ENCODE data around the gene COQ4.
A peak's percentile ranks its signal among the peaks of the same experiment; 100 is the strongest.

The COQ4 gene

DNA sequence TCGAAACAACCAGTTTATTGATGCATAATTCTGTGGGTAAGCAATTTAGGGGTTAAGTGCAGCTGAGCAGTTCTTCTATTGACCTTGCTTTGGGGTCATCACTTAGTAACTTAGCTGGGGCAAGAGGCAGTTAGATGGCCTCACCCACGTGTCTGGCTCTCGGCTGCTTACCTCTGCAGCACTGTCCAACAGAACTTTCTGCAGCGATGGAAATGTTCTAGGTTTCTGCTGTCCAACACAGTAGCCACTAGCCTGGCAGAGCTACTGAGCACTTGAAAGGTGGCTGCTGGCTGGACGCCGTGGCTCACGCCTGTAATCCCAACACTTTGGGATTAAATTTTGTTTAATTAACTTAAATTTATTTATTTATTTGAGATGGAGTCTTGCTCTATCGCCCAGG is 35.5 kb downstream of the COQ4 start:
- ATAC-seq, result no peak

DNA sequence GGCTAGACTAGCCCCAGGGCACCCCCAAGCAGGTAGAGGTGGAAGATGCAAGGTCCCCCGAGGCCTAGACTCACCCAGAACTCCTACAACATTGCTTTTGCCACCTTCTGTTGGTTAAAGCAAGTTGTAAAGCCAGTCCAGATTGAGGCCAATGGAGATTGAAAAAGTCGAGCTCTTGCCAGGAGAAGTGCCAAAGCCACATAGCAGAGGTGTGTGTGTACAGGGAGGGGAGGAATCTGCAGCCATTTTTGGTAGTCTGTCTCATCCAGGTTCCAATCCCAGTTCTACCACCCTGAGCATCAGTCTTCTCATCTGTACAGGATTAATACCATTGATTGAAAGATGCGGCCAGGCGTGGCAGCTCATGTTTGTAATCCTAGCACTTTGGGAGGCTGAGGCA is 36.2 kb downstream of the COQ4 start:
- ATAC-seq, result no peak
- TF ChIP-seq TOX (CRISPR knock-in tag; IDR thresholded peaks at IDR 0.05; ENCODE audit: borderline replicate concordance) (no peak), PPARA (CRISPR knock-in tag; IDR thresholded peaks at IDR 0.05; ENCODE audit: borderline replicate concordance) (no peak), ARNTL (CRISPR knock-in tag; IDR thresholded peaks at IDR 0.05; ENCODE audit: borderline replicate concordance, low read depth) (no peak), ISL1 (CRISPR knock-in tag; IDR thresholded peaks at IDR 0.05) (no peak), RARB (CRISPR knock-in tag; IDR thresholded peaks at IDR 0.05) (no peak), CREB5 (CRISPR knock-in tag; IDR thresholded peaks at IDR 0.05; ENCODE audit: low read depth) (no peak), ZNF70 (CRISPR knock-in tag; IDR thresholded peaks at IDR 0.05) (no peak), TSHZ2 (CRISPR knock-in tag; IDR thresholded peaks at IDR 0.05) (no peak), BACH2 (CRISPR knock-in tag; IDR thresholded peaks at IDR 0.05; ENCODE audit: borderline replicate concordance) (no peak), ZC3H10 (CRISPR knock-in tag; IDR thresholded peaks at IDR 0.05) (no peak), OSR1 (CRISPR knock-in tag; IDR thresholded peaks at IDR 0.05) (no peak), GLIS3 (CRISPR knock-in tag; IDR thresholded peaks at IDR 0.05) (no peak), ESRRG (CRISPR knock-in tag; IDR thresholded peaks at IDR 0.05) (no peak), ZFP3 (CRISPR knock-in tag; IDR thresholded peaks at IDR 0.05) (no peak), ZFP30 (CRISPR knock-in tag; IDR thresholded peaks at IDR 0.05) (no peak)
- TF ChIP-seq, protein P1, sequence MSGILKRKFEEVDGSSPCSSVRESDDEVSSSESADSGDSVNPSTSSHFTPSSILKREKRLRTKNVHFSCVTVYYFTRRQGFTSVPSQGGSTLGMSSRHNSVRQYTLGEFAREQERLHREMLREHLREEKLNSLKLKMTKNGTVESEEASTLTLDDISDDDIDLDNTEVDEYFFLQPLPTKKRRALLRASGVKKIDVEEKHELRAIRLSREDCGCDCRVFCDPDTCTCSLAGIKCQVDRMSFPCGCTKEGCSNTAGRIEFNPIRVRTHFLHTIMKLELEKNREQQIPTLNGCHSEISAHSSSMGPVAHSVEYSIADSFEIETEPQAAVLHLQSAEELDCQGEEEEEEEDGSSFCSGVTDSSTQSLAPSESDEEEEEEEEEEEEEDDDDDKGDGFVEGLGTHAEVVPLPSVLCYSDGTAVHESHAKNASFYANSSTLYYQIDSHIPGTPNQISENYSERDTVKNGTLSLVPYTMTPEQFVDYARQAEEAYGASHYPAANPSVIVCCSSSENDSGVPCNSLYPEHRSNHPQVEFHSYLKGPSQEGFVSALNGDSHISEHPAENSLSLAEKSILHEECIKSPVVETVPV (CRISPR knock-in tag; IDR thresholded peaks at IDR 0.05), result no peak

More for the DNA sequence above, 35.5 kb downstream of the COQ4 start:
- TF ChIP-seq ZNF8 (CRISPR knock-in tag; IDR thresholded peaks at IDR 0.05) (no peak), CSDC2 (CRISPR knock-in tag; IDR thresholded peaks at IDR 0.05) (no peak), ARNTL (CRISPR knock-in tag; IDR thresholded peaks at IDR 0.05; ENCODE audit: borderline replicate concordance, low read depth) (no peak)

DNA sequence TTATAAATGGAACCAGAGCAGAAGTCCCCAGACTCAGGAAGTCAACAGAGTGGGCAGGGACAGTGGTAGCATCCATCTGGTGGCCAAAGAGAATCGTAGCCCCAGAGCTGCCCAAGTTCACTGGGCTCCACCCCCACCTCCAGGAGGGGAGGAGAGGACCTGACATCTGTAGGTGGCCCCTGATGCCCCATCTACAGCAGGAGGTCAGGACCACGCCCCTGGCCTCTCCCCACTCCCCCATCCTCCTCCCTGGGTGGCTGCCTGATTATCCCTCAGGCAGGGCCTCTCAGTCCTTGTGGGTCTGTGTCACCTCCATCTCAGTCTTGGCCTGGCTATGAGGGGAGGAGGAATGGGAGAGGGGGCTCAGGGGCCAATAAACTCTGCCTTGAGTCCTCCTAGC is 38.2 kb downstream of the COQ4 start:
- ATAC-seq, result no peak
- no peak for TF ChIP-seq ZNF8 (CRISPR knock-in tag; IDR thresholded peaks at IDR 0.05)
- no peak for TF ChIP-seq ZNF565 (CRISPR knock-in tag; conservative IDR thresholded peaks at IDR 0.05; ENCODE audit: low read depth)
- no peak for TF ChIP-seq CSDC2 (CRISPR knock-in tag; IDR thresholded peaks at IDR 0.05)
- no peak for TF ChIP-seq TCF4 (CRISPR knock-in tag; IDR thresholded peaks at IDR 0.05; ENCODE audit: borderline replicate concordance)
- no peak for TF ChIP-seq BACH2 (CRISPR knock-in tag; IDR thresholded peaks at IDR 0.05; ENCODE audit: borderline replicate concordance)
- no peak for TF ChIP-seq ZC3H10 (CRISPR knock-in tag; IDR thresholded peaks at IDR 0.05)
- TF ChIP-seq, protein P1 (CRISPR knock-in tag; IDR thresholded peaks at IDR 0.05), result no peak
- no peak for TF ChIP-seq ZFP3 (CRISPR knock-in tag; IDR thresholded peaks at IDR 0.05)
- TF ChIP-seq PPARA (CRISPR knock-in tag; IDR thresholded peaks at IDR 0.05; ENCODE audit: borderline replicate concordance), result no peak
- TF ChIP-seq GLIS3 (CRISPR knock-in tag; IDR thresholded peaks at IDR 0.05), result no peak

DNA sequence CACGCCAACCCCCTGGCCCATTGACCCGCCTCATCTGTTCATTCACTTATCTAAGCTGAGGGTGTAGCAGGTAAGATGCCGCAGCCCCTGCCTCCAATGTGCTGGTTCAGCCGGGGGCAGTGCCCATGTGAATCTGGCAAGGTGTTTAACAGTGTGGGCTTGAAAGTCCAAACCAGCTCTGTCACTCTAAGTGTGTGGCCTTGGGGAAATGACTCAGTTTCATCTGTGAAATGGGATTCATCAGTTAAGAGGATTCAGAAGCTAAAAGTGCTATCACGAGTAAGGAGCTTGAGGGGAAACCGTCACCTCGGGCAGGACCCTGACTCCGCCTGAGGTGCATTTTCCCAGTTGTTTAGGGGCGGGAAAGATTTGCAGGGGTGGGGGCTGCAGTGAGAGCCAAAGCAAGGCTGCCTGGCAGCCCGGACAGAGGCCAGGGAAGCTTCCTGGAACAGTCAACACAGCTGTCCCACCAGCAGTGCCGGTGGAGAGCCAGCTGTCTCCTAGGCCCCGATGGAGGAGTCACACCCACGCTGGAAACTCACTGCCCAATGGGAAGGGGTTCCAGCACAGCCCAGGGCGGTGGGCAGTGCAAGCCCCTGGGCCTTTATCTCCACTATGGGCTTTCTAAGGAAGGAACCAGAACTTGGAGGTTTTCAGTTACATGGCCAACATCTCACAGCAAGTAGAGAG is 38.8 kb downstream of the COQ4 start:
- ATAC-seq, result peak; percentile 42
- TF ChIP-seq OSR1 (CRISPR knock-in tag; IDR thresholded peaks at IDR 0.05), result no peak
- no peak for TF ChIP-seq CREB5 (CRISPR knock-in tag; IDR thresholded peaks at IDR 0.05; ENCODE audit: low read depth)
- no peak for TF ChIP-seq POU6F1 (CRISPR knock-in tag; IDR thresholded peaks at IDR 0.05; ENCODE audit: borderline replicate concordance, low read depth)
- no peak for TF ChIP-seq CSDC2 (CRISPR knock-in tag; IDR thresholded peaks at IDR 0.05)
- TF ChIP-seq PATZ1 (CRISPR knock-in tag; IDR thresholded peaks at IDR 0.05; ENCODE audit: borderline replicate concordance), result no peak
